Calu3 (cell line): ENCODE data around the gene COL4A6. TPM values are rescaled to one million over a fixed set of nuclear protein-coding genes. Genes with fewer than 3 reads are reported as not detected.

Experiments
- BruUV-seq: library from RNA; stranded (reverse); fragments of 400-500 nt; replicated peaks from 2 replicates; lab custom pipeline; 2021; lab: Mats Ljungman, UMichigan
- CTCF ChIA-PET: fragments of 300-600 bp; sonication (Branson Sonifier 250); formaldehyde crosslinking; loops from one replicate; lab custom pipeline; 2022; ENCODE audit warnings: antibody characterized with exemption; lab: Charles Lee
- DNase-seq: peaks from one replicate; pipeline ENCODE4 v3.0.0; 2022
- H3K27ac Mint-ChIP-seq: one replicate; pipeline ENCODE4 v1.8.0; 2022; ENCODE audit warnings: mixed read lengths; ENCODE audit not compliant: unreplicated experiment
- H3K27me3 Mint-ChIP-seq: one replicate; pipeline ENCODE4 v1.8.0; 2022; ENCODE audit warnings: mixed read lengths; ENCODE audit not compliant: unreplicated experiment
- H3K36me3 Mint-ChIP-seq: one replicate; pipeline ENCODE4 v1.8.0; 2022; ENCODE audit warnings: mild to moderate bottlenecking, moderate library complexity, mixed read lengths; ENCODE audit not compliant: insufficient read depth, unreplicated experiment
- H3K4me1 Mint-ChIP-seq: one replicate; pipeline ENCODE4 v1.8.0; 2022; ENCODE audit warnings: mild to moderate bottlenecking, low read depth, mixed read lengths; ENCODE audit not compliant: unreplicated experiment
- H3K4me3 Mint-ChIP-seq: one replicate; pipeline ENCODE4 v1.8.0; 2022; ENCODE audit warnings: mild to moderate bottlenecking, low read depth, moderate library complexity, mixed read lengths; ENCODE audit not compliant: unreplicated experiment
- H3K9me3 Mint-ChIP-seq: one replicate; pipeline ENCODE4 v1.8.0; 2022; ENCODE audit warnings: low read depth, mixed read lengths; ENCODE audit not compliant: unreplicated experiment
- CTCF ChIP-seq: fragments of 200-600 bp; IDR thresholded peaks from one replicate; pipeline ENCODE4 v1.8.0; 2022; ENCODE audit warnings: antibody characterized with exemption; ENCODE audit not compliant: unreplicated experiment
- intact Hi-C: fragments of 100-400 bp; cut with micrococcal nuclease; formaldehyde crosslinking; loops from one replicate; pipeline ENCODE4 v1.10.0; 2022; ENCODE audit not compliant: unreplicated experiment
- total RNA-seq: library from RNA; stranded (reverse); gene quantifications from 2 replicates; pipeline ENCODE4 v1.2.3, GENCODE V29; 2022

COL4A6 gene
- total RNA-seq, 1 experiment from 2014 or later = 0.31 TPM

- CTCF ChIA-PET = no interaction called here
- Mint-ChIP-seq H3K27ac (no peak overlapping the region), H3K4me3 (no peak overlapping the region), H3K4me1 (peaks cover 5% of the 10 kb centered on the region), H3K27me3 (no peaks in the 10 kb centered on the region), H3K36me3 (no peaks in the 10 kb centered on the region), H3K9me3 (no peaks in the 10 kb centered on the region)
- no peak for DNase-seq
- intact Hi-C loops = no loop called here
- TF ChIP-seq CTCF = no peak
- no TSS peak for BruUV-seq
Observed at GRCh38 chrX:108366644-108367406, 71.4 kb downstream of the COL4A6 start.

- no peak for TF ChIP-seq CTCF
- intact Hi-C loops = no loop called here
- Mint-ChIP-seq H3K36me3 (peaks cover 5% of the 10 kb centered on the region), H3K27me3 (no peaks in the 10 kb centered on the region), H3K27ac (no peak overlapping the region), H3K9me3 (no peaks in the 10 kb centered on the region), H3K4me1 (peaks cover 9% of the 10 kb centered on the region), H3K4me3 (no peak overlapping the region)
- CTCF ChIA-PET = interaction anchor here (0.7 kb wide), 1 partner anchor 138 kb away, joined by 3 read pairs; no protein-coding TSS in a partner anchor
- no TSS peak for BruUV-seq
- no peak for DNase-seq
Observed at GRCh38 chrX:108362026-108362425, 76.2 kb downstream of the COL4A6 start.

- no peak for TF ChIP-seq CTCF
- H3K27ac Mint-ChIP-seq = no peak overlapping the region
- intact Hi-C loops = no loop called here
- CTCF ChIA-PET = no interaction called here
- H3K9me3 Mint-ChIP-seq = no peaks in the 10 kb centered on the region
- peaks cover 5% of the 10 kb centered on the region for H3K36me3 Mint-ChIP-seq
- no peaks in the 10 kb centered on the region for H3K27me3 Mint-ChIP-seq
- BruUV-seq = no TSS peak
- peaks cover 9% of the 10 kb centered on the region for H3K4me1 Mint-ChIP-seq
- H3K4me3 Mint-ChIP-seq = no peak overlapping the region
- DNase-seq = no peak
Observed at GRCh38 chrX:108361316-108361715, 76.9 kb downstream of the COL4A6 start.

- peaks cover 5% of the 10 kb centered on the region for H3K36me3 Mint-ChIP-seq
- BruUV-seq = no TSS peak
- H3K4me3 Mint-ChIP-seq = no peak overlapping the region
- no peaks in the 10 kb centered on the region for H3K9me3 Mint-ChIP-seq
- CTCF ChIA-PET = no interaction called here
- intact Hi-C loops = no loop called here
- DNase-seq = no peak
- H3K27ac Mint-ChIP-seq = no peak overlapping the region
- no peak for TF ChIP-seq CTCF
- no peaks in the 10 kb centered on the region for H3K27me3 Mint-ChIP-seq
- H3K4me1 Mint-ChIP-seq = peaks cover 9% of the 10 kb centered on the region
Observed at GRCh38 chrX:108359806-108360602, 78.2 kb downstream of the COL4A6 start.
